GM18526 (cell line): ENCODE measurements around the gene MLXIPL.

Source experiments
- POLR2A ChIP-seq: IDR thresholded peaks from 3 replicates; pipeline ENCODE4 v1.6.1; 2011; ENCODE audit not compliant: insufficient read length; ENCODE audit errors: extremely low read depth

MLXIPL gene

GRCh38 chr7:73547841-73548240 lies 76.5 kb downstream of the MLXIPL start:
- no peak for TF ChIP-seq POLR2A

DNA sequence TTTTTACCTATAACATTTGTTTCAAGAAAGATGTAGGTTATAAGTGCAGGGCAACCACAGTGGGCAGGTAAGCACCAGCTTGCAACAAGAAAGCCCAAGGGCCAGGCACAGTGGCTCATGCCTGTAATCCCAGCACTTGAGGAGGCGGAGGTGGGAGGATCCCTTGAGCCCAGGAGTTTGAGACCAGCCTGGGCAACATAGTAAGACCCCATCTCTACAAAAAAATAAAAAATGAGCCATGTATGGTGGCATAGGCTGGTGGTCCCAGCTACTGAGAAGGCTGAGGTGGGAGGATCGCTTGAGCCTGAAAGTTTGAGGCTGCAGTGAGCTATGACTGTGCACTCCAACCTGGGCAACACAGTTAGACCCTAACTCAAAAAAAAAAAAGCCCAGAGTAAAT lies 79.6 kb downstream of the MLXIPL start:
- TF ChIP-seq POLR2A = no peak
